Natural killer cell treated with Interleukin-12 subunit alpha and Interleukin-12 subunit beta and Interleukin-15 and Interleukin-18, amount 100 ng/mL, for 72 hours (primary cell): Measurements from ENCODE around the gene NFATC1. TPM values are rescaled to one million over a fixed set of nuclear protein-coding genes. Genes with fewer than 3 reads are reported as not detected.
A peak's percentile ranks its signal among the peaks of the same experiment; 100 is the strongest.

Experiments
- ATAC-seq, 2 donors: fragments of 150-1000 bp; cut with Tn5 transposase in 1 of 2; sonication (Bioruptor Pico), chemical (Tn5 transposase) in 1 of 2; 2 replicates each; pipeline ENCODE4 v1.10.0; 2021
- DNase-seq: peaks from one replicate; pipeline ENCODE4 v3.0.0; 2022; ENCODE audit warnings: low spot score
- H3K27ac Mint-ChIP-seq, 2 donors: 1 replicate in 1 of 2; 2 replicates in 1 of 2; pipeline ENCODE4 v1.8.0; 2022; ENCODE audit warnings: mixed read lengths in 2 of 2, mild to moderate bottlenecking in 1 of 2, moderate library complexity in 1 of 2
- H3K27me3 Mint-ChIP-seq, 2 donors: 1 replicate in 1 of 2; 2 replicates in 1 of 2; pipeline ENCODE4 v1.8.0; 2022; ENCODE audit warnings: mixed read lengths in 2 of 2
- H3K36me3 Mint-ChIP-seq: one replicate; pipeline ENCODE4 v1.8.0; 2022; ENCODE audit warnings: mixed read lengths
- H3K4me1 Mint-ChIP-seq, 2 donors: 1 replicate in 1 of 2; 2 replicates in 1 of 2; pipeline ENCODE4 v1.8.0; 2022; ENCODE audit warnings: low read depth in 2 of 2, mixed read lengths in 2 of 2, mild to moderate bottlenecking in 1 of 2
- H3K4me3 Mint-ChIP-seq: one replicate; pipeline ENCODE4 v1.8.0; 2022; ENCODE audit warnings: mixed read lengths
- H3K9me3 Mint-ChIP-seq: 2 replicates; pipeline ENCODE4 v1.8.0; 2022; ENCODE audit warnings: mixed read lengths
- total RNA-seq, 2 donors: library from RNA; stranded (reverse); gene quantifications; one replicate each; pipeline ENCODE4 v1.2.3, GENCODE V29; 2022

The NFATC1 gene
- total RNA-seq, 2 donors from 2014 or later = 22.3 to 34.4 TPM

DNA sequence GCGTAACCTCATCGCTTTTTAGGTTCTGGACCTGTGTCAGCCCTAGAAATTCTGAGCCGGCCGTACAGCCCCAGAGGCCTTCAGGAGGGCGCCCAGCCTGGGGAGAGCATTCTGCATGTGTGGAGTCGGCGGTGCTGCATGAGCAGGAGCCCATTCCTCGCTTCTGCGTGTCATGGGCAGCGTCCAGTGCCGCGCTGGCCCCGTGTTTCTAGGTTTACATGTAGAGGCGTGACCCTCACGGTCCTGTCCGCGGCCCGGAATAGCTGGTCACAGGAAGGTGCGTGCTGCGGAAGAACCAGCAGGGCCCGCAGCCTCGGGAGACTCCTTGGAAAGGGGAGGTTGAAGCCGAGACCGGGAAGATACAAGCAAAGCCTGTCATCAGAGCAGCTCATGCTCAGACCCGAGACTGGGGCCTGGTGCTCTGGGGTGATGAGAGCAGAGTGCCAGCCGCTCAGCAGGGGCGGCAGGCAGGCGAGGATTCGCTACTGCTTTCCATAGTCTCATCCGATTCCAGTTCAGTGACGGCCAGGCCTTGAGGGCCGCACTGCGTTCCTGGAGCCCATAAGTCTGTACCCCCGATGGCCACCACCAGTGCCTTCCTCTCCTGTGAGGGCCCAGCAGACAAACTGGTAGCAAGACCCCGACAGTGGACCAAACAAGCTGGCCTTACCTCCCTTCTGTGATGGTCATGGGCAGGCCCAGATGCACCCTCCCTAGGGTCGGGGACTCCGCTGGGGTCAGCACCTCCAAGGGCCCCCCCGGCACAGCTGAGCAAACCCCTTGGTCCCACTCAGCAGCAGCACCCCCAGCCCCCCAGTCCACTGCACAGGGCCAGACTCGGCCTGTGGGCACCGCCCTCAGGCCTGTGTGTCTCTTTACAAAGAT is 15.6 kb upstream of the NFATC1 start:
- no peak overlapping the region for H3K27ac Mint-ChIP-seq
- H3K36me3 Mint-ChIP-seq = peaks cover 6% of the 10 kb centered on the region
- no peaks in the 10 kb centered on the region for H3K9me3 Mint-ChIP-seq
- no peak for ATAC-seq
- DNase-seq = no peak
- H3K4me1 Mint-ChIP-seq = peaks cover 10 to 18% of the 10 kb centered on the region in 2 donors
- H3K27me3 Mint-ChIP-seq = peaks cover 0 to 7% of the 10 kb centered on the region in 2 donors
- H3K4me3 Mint-ChIP-seq = no peak overlapping the region

DNA sequence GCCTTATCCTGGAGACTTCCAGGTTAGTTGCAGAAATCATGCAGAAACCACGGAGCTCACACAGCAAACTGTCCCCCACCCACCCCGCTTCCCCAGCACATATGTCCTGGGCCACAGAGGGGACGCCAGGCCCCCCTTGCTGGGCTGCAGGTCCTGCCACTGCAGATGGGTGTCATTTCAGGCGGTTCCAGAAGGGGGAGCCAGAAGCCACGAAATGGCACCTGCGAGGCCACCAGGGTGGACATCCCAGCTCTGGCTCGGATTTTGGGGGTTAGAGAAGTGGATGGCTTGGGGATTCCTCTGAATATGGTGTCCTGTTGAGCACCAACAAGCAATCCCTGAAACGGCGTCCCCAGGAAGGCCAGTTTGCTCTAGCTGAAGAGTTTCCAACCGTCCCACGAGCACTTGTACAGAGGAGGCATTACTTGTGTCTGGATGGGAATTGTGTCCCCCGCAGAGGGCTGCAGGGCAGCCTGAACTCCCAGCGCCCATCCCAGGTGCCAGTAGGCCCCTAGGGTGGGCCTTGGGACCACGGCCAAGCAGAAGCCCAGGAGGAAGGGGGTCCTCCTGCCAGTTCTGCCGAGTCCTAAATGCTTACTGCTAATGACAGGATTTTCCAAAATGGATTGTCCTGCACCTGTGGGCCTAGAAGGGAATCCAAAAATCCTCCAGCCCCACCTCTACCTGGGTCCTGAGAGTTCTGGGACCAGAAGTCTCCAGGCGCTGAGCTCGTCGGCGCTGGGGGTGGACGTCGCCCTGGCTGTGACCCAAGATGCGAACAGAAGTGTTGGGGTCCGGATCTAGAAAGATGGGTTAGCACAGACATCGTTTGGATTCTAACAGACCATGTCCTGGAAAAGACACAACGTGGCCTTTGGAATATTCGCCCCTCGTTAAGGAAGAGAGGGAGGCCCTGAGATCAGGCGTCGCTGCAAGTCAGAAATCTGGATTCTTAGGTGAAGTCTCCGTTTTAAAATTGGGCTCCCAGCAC is 14.6 kb upstream of the NFATC1 start:
- H3K36me3 Mint-ChIP-seq = peaks cover 6% of the 10 kb centered on the region
- H3K27me3 Mint-ChIP-seq = peaks cover 0 to 7% of the 10 kb centered on the region in 2 donors
- H3K9me3 Mint-ChIP-seq = no peaks in the 10 kb centered on the region
- no peak overlapping the region for H3K4me3 Mint-ChIP-seq
- H3K27ac Mint-ChIP-seq = no peak overlapping the region
- H3K4me1 Mint-ChIP-seq = peaks cover 10 to 18% of the 10 kb centered on the region in 2 donors
- DNase-seq (peak; percentile 70), ATAC-seq (no peak)

DNA sequence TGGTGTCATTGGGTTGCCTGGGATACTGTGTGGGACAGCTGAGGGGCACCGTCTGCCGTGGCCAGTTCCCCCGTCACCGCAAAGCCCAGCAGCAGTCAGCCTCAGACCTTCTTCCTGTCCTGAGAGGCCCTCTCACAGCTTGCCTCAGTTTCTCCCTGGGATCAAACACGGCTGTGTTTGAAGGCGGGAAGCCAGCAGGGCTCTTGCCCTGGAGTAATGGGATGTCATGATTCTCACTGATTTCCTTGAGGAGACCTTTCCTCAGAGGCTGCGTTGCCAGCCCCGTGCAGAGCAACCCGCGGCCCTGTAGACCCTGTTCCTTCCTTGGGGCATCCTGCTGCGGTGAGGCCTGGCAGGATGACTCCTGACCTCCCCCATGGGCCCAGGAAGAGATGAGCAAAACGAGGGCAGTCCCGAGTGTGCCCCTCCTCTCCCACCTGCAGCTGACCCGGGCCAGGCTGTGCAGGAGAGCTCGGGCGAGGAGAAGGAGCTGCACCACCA is 13.9 kb upstream of the NFATC1 start:
- Mint-ChIP-seq H3K4me1 (peaks cover 10 to 18% of the 10 kb centered on the region in 2 donors), H3K9me3 (no peaks in the 10 kb centered on the region), H3K4me3 (no peak overlapping the region), H3K27me3 (peaks cover 0 to 7% of the 10 kb centered on the region in 2 donors), H3K36me3 (peaks cover 6% of the 10 kb centered on the region), H3K27ac (no peak overlapping the region)
- DNase-seq (no peak), ATAC-seq (no peak)

DNA sequence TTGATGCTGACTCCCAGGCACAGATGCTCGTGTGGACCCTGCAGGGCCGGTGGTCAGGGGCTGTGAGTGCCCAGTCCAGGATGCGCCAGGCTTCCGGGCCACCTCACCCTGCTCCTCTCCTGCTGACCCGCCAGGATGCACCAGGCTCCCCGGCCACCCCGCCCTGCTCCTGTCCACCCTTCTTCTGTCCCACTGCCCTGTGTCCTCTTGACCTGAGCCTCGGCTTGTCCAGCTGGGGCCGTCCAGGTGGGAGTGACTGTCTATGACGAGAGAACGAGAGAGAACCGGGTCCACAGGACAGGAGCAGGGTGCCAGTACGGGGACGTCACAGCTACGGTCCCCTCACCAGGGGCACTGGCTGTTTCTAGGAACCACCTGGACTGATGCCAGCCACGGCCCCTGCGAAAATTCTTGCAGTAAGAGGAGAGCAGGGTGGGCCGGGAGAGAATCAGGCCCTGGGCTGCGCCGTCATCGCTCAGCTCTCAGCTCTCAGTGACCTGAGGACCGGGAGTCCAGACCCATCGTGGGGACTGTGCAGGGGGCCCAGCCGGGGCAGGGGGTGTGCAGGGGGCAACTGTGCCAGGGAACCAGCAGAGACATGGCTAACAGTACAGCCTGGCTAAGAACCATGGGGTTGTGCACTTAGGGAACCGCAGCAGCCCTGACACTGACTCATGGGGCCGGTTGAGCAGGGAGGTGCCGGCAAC is 12.9 kb upstream of the NFATC1 start:
- peaks cover 0 to 13% of the 10 kb centered on the region in 2 donors for H3K27me3 Mint-ChIP-seq
- DNase-seq (no peak), ATAC-seq (no peak)
- peaks cover 10 to 22% of the 10 kb centered on the region in 2 donors for H3K4me1 Mint-ChIP-seq
- peaks cover 4% of the 10 kb centered on the region for H3K36me3 Mint-ChIP-seq
- no peak overlapping the region for H3K27ac Mint-ChIP-seq
- no peaks in the 10 kb centered on the region for H3K9me3 Mint-ChIP-seq
- no peak overlapping the region for H3K4me3 Mint-ChIP-seq

- DNase-seq = no peak
- Mint-ChIP-seq H3K27ac (peak overlapping the region in 1 of 2 donors; percentile 74), H3K9me3 (no peaks in the 10 kb centered on the region), H3K27me3 (peaks cover 3 to 15% of the 10 kb centered on the region in 2 donors), H3K4me1 (peaks cover 10 to 19% of the 10 kb centered on the region in 2 donors), H3K4me3 (no peak overlapping the region), H3K36me3 (no peaks in the 10 kb centered on the region)
- ATAC-seq = no peak
These were observed 12.2 kb upstream of the NFATC1 start for GRCh38 chr18:79383388-79384056.

- ATAC-seq (no peak), DNase-seq (no peak)
- Mint-ChIP-seq H3K36me3 (no peaks in the 10 kb centered on the region), H3K4me3 (no peak overlapping the region), H3K9me3 (no peaks in the 10 kb centered on the region), H3K27me3 (peaks cover 11 to 20% of the 10 kb centered on the region in 2 donors), H3K4me1 (peaks cover 4 to 13% of the 10 kb centered on the region in 2 donors), H3K27ac (peak overlapping the region in 1 of 2 donors; percentile 74)
These were observed 11.5 kb upstream of the NFATC1 start for GRCh38 chr18:79384151-79384807.

DNA sequence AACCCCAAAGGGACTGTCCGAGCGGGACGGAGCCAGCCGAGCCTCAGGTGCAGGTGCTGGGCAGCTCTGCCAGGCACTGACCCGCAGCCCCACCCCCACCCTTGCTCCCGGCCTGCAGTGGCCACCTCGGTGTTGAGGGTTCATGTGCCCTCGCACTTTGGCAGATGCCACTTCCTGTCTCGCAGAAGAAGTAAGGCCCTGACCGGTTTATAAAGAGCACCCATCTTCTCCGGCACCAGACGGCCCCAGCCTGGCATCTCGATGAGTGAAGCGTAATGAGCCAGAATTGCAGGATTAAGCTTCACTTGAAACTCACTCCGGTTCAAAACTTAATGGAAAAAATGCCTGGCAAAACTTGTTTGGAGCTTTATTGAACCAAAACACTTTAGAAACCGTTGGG is 10.9 kb upstream of the NFATC1 start:
- no peak for ATAC-seq
- Mint-ChIP-seq H3K4me1 (peaks cover 0 to 12% of the 10 kb centered on the region in 2 donors), H3K27ac (no peak overlapping the region), H3K36me3 (no peaks in the 10 kb centered on the region), H3K4me3 (no peak overlapping the region), H3K9me3 (no peaks in the 10 kb centered on the region), H3K27me3 (peaks cover 15 to 21% of the 10 kb centered on the region in 2 donors)
- no peak for DNase-seq

- no peak overlapping the region for H3K4me3 Mint-ChIP-seq
- no peak for ATAC-seq
- peaks cover 20 to 24% of the 10 kb centered on the region in 2 donors for H3K27me3 Mint-ChIP-seq
- DNase-seq = no peak
- H3K36me3 Mint-ChIP-seq = no peaks in the 10 kb centered on the region
- H3K4me1 Mint-ChIP-seq = peaks cover 0 to 12% of the 10 kb centered on the region in 2 donors
- no peak overlapping the region for H3K27ac Mint-ChIP-seq
- H3K9me3 Mint-ChIP-seq = no peaks in the 10 kb centered on the region
These were observed 10.4 kb upstream of the NFATC1 start for GRCh38 chr18:79385326-79385707.

DNA sequence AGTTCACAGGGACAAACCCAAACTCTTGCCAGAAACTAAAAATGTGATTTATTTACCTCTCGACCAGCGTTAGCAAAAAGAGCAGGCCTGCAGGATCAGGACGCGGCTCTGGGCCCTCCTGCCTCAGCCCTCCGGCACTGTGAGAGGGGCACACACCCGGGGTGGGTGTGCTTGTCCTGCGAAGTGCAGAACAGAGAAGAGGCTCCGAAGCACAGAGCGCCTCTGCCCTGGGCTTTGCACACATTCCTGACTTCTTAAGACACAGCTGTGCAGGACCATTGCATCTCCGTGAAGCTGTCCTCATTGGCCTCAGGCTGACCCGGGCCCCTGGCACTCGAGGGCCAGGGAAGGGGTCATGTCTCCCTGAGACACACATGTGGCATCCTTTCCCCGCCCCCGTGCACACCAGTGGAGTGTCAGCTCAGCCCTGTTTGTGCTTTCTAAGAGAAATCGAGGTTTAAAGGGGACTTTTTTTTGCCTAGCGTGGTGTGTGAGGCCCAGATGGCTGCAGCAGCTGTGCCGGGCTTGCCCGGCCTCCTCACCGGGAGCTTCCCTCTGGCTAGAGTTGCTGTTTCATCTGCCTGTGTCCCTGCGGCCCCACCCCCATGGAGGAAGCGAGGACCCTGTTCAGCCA is 9.9 kb upstream of the NFATC1 start:
- no peak overlapping the region for H3K27ac Mint-ChIP-seq
- no peaks in the 10 kb centered on the region for H3K9me3 Mint-ChIP-seq
- no peak overlapping the region for H3K4me3 Mint-ChIP-seq
- H3K36me3 Mint-ChIP-seq = no peaks in the 10 kb centered on the region
- ATAC-seq = no peak
- H3K27me3 Mint-ChIP-seq = peaks cover 25 to 26% of the 10 kb centered on the region in 2 donors
- peaks cover 0 to 12% of the 10 kb centered on the region in 2 donors for H3K4me1 Mint-ChIP-seq
- no peak for DNase-seq

- Mint-ChIP-seq H3K27ac (no peak overlapping the region), H3K4me1 (peaks cover 0 to 12% of the 10 kb centered on the region in 2 donors), H3K27me3 (peaks cover 30 to 31% of the 10 kb centered on the region in 2 donors), H3K9me3 (no peaks in the 10 kb centered on the region), H3K4me3 (no peak overlapping the region), H3K36me3 (no peaks in the 10 kb centered on the region)
- ATAC-seq (no peak), DNase-seq (no peak)
These were observed 9.2 kb upstream of the NFATC1 start for GRCh38 chr18:79386547-79386946.

DNA sequence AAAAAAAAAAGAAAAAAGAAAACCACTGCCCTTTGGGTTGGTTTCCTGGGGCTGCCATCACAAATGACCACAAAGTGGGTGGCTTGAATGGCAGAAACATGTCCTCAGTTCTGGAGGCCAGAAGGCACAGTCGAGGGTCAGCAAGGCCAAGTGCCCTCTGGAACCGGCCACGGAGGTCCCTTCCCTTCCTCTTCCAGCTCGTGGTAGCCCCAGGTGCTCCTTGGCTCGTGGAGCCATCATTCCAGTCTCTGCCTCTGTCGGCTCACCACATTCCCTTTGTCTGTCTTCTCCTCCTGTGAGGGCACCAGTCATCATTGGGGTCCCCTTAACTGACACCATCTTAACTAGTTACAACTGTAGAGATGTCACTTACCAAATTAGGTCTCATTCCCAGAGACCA is 8.5 kb upstream of the NFATC1 start:
- Mint-ChIP-seq H3K9me3 (no peaks in the 10 kb centered on the region), H3K27ac (no peak overlapping the region)
- DNase-seq = no peak

DNA sequence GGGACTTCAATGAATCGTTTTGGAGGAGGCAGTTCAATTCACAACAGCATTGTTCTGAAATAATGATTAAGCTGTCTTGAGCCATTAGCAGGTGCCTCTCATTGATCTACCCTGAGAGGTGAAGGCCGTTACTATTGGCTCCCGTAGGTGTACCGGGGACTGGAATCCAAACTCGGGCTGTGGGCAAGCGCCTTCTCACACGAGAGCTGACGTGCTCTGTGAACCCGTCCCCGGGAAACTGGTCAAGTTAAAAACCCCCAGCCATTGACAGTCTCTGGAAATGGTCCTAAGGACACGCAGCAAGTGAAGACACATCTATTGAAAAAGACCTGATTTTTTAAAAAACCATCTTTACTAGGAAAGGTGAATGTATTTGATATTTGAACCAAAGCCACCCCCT is 8.1 kb upstream of the NFATC1 start:
- Mint-ChIP-seq H3K9me3 (no peaks in the 10 kb centered on the region), H3K27ac (no peak overlapping the region), H3K36me3 (no peaks in the 10 kb centered on the region), H3K4me1 (peaks cover 0 to 12% of the 10 kb centered on the region in 2 donors), H3K27me3 (peaks cover 39% of the 10 kb centered on the region in 2 donors), H3K4me3 (no peak overlapping the region)
- DNase-seq (no peak), ATAC-seq (no peak)

More for the DNA sequence above, 8.5 kb upstream of the NFATC1 start:
- Mint-ChIP-seq H3K4me1 (peaks cover 0 to 12% of the 10 kb centered on the region in 2 donors), H3K4me3 (no peak overlapping the region), H3K27me3 (peaks cover 35% of the 10 kb centered on the region in 2 donors), H3K36me3 (no peaks in the 10 kb centered on the region)
- ATAC-seq = no peak
